ENCODE results near the gene RNF26. TPM values are rescaled to one million over a fixed set of nuclear protein-coding genes. Genes with fewer than 3 reads are reported as not detected.
A peak's percentile ranks its signal among the peaks of the same experiment; 100 is the strongest.

Gene RNF26
- polyA plus RNA-seq, 6 donors from 2014 or later: 48.8 to 98.6 (median 58.0) TPM

DNA sequence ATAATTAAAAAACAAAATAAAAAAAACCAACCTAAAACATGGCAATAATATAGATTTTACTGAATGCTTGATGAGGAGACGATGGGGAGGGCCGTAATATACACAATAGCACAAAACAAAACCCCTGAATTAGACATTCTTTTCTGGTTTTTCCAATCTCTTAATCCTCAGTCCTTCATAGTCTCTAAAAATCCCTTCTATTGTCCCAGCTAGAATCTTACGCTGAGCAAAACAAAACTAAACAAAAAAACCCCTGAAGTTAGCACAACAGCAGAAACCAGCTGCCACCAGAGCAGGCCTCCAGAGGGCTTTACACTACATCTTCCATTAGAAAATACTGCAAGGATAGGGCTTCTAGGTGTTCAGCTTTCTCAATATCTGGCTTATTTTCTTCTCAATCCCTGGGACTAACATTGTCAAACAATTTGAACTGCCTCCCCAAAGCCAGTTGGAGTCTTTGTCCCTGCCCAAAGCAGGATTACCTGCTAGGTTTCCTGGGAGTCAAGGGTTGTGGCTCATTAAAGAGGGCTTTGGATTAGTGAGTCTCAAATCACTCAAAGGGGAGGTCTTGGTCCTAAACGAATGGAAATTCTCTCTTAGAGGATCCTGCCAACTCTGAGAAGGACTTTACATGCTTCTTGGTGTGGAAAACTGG, 2.1 kb upstream of the RNF26 start:
- DNase-seq (no peak), ATAC-seq (ENCODE audit: low read depth in 2 of 2) (no peak)
- H3K4me3 Mint-ChIP-seq: peak overlapping the region in 6 of 8 donors; percentile 37 to 99 (median 94)
- peaks cover 0 to 8% (median 5%) of the 10 kb centered on the region in 3 donors for H3K27me3 Mint-ChIP-seq
- H3K27ac Mint-ChIP-seq: peak overlapping the region in 2 of 6 donors; percentile 15 to 45
- H3K4me1 Mint-ChIP-seq: peaks cover 23 to 41% (median 40%) of the 10 kb centered on the region in 3 donors
- H3K9me3 Mint-ChIP-seq: no peaks in the 10 kb centered on the region
- peaks cover 0 to 5% of the 10 kb centered on the region in 2 donors for H3K36me3 Mint-ChIP-seq

DNA sequence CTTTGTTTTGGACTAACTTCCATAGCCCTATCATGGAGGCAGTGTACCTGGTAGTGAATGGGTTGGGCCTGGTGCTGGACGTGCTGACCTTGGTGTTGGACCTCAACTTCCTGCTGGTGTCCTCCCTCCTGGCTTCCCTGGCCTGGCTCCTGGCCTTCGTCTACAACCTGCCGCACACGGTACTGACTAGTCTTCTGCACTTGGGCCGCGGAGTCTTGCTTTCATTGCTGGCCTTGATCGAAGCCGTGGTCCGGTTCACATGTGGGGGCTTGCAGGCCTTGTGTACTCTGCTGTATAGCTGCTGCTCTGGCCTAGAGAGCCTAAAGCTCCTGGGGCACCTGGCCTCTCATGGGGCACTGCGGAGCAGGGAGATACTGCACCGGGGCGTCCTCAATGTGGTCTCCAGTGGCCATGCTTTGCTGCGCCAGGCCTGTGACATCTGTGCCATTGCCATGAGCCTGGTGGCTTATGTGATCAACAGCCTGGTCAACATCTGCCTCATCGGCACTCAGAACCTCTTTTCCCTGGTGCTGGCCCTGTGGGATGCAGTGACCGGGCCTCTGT, 846 bp downstream of the RNF26 start:
- peaks cover 0 to 16% of the 10 kb centered on the region in 2 donors for H3K36me3 Mint-ChIP-seq

DNA sequence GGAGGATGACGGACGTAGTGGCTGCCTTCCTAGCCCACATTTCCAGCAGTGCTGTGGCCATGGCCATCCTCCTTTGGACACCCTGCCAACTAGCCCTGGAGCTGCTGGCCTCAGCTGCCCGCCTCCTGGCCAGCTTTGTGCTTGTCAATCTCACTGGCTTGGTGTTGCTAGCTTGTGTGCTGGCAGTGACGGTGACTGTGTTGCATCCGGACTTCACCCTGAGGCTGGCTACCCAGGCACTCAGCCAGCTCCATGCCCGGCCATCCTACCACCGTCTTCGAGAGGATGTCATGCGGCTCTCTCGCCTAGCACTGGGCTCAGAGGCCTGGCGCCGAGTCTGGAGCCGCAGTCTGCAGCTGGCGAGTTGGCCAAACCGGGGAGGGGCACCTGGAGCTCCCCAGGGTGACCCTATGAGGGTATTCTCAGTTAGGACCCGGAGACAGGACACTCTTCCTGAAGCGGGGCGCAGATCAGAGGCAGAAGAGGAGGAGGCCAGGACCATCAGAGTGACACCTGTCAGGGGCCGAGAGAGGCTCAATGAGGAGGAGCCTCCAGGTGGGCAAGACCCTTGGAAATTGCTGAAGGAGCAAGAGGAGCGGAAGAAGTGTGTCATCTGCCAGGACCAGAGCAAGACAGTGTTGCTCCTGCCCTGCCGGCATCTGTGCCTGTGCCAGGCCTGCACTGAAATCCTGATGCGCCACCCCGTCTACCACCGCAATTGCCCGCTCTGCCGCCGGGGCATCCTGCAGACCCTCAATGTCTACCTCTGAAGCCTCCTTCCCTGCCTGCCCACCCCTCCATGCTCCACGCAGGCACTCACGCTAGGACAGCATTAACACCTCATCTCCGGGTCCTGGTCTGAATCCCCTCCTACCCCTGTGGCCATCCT, 1.6 kb downstream of the RNF26 start:
- peak overlapping the region; percentile 93 to 100 (median 97) for H3K4me3 Mint-ChIP-seq
- no peak for DNase-seq
- no peak for ATAC-seq (ENCODE audit: low read depth in 2 of 2)
- H3K36me3 Mint-ChIP-seq: peaks cover 0 to 16% of the 10 kb centered on the region in 2 donors
- peaks cover 12 to 17% (median 13%) of the 10 kb centered on the region in 3 donors for H3K27me3 Mint-ChIP-seq
- peak overlapping the region in 3 of 6 donors; percentile 14 to 98 (median 69) for H3K27ac Mint-ChIP-seq
- no peaks in the 10 kb centered on the region for H3K9me3 Mint-ChIP-seq
- H3K4me1 Mint-ChIP-seq: peaks cover 29 to 66% (median 60%) of the 10 kb centered on the region in 3 donors

More for the DNA sequence above, 846 bp downstream of the RNF26 start:
- H3K27me3 Mint-ChIP-seq: peaks cover 10 to 17% (median 11%) of the 10 kb centered on the region in 3 donors
- H3K9me3 Mint-ChIP-seq: no peaks in the 10 kb centered on the region
- H3K4me3 Mint-ChIP-seq: peak overlapping the region; percentile 93 to 100 (median 97)
- peaks cover 27 to 62% (median 56%) of the 10 kb centered on the region in 3 donors for H3K4me1 Mint-ChIP-seq
- ATAC-seq (ENCODE audit: low read depth in 2 of 2) (no peak), DNase-seq (no peak)
- peak overlapping the region in 4 of 6 donors; percentile 96 to 99 (median 98) for H3K27ac Mint-ChIP-seq

DNA sequence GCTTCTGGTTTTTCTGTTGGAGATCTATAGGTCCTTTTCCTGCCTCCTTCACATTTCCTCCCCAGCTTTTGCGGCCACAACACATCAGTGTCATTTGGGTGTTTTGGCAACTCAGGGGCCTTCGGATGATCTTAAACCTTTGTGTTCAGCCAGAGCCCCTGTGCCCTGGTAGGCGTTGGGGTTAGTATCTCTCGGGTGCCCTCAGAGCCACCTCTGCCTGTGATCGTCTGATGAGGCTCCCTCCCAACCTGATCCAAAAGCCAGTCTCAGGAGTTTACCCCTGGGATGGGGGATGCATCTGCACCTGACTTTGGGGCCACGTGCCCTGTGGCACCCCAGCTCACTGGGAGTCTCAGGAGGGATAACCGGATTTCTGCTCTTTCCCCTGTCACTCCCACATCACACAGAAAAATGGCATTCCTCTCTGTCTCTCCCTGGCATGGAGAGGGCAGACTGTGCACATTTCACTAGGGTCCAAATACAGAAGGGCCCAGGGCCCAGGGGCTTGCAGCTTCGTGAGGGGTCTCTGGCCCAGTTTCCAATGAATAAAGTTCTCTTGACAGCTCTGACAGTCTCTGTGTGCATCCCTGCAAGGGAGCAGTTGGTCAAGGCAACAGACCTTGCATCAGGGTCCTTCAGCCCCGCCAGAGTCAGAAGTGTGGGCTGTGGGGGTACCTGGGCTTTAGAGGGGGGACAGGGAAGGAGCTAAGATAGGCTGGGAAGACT, 2.6 kb downstream of the RNF26 start:
- H3K4me1 Mint-ChIP-seq: peaks cover 35 to 76% (median 69%) of the 10 kb centered on the region in 3 donors
- ATAC-seq (ENCODE audit: low read depth in 2 of 2) (no peak), DNase-seq (no peak)
- peak overlapping the region; percentile 39 to 98 (median 82) for H3K4me3 Mint-ChIP-seq
- H3K27ac Mint-ChIP-seq: peak overlapping the region in 1 of 6 donors; percentile 69
- peaks cover 0 to 16% of the 10 kb centered on the region in 2 donors for H3K36me3 Mint-ChIP-seq
- H3K9me3 Mint-ChIP-seq: no peaks in the 10 kb centered on the region
- peaks cover 19 to 25% (median 23%) of the 10 kb centered on the region in 3 donors for H3K27me3 Mint-ChIP-seq

DNA sequence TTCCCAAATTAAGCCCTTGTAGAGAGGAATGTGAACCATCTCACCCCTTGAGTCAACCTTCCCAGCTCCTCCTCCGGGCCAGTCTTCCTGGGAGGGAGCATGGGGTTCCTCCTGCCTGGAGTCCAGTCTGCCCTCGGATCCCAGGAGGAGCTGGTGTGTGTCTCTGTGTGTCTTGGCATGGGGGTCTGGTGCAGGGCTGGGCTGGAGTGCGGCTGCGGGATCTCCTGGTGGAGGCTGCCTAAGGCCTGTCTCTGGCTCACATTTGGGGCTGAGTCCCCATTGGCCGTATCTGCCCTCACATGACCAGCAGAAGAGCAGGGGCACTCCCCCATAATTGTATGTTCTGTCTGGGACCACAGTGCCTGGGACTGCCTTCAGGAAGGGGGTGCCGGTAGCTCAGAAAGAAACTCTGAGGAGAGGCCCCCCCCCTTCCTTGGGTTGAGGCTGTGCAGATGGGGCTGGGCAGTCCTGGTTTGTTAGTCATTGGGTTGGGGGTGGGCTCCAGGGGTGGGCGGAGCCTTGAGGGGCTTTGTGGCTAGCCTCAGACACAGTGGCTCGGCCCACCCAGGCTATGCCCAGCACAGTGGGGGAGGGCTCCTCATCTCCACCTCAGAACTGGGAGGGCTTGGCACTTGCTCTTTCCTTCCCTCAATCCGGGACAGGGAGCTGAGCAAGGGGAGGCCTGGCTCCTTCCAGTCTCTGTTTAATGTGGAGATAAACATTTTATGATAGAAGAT, 3.4 kb downstream of the RNF26 start:
- peak overlapping the region in 2 of 6 donors; percentile 72 to 83 for H3K27ac Mint-ChIP-seq
- peaks cover 0 to 16% of the 10 kb centered on the region in 2 donors for H3K36me3 Mint-ChIP-seq
- peak overlapping the region in 5 of 8 donors; percentile 47 to 95 (median 59) for H3K4me3 Mint-ChIP-seq
- H3K27me3 Mint-ChIP-seq: peaks cover 21 to 34% (median 28%) of the 10 kb centered on the region in 3 donors
- no peaks in the 10 kb centered on the region for H3K9me3 Mint-ChIP-seq
- DNase-seq (no peak), ATAC-seq (ENCODE audit: low read depth in 2 of 2) (no peak)
- peaks cover 33 to 74% (median 72%) of the 10 kb centered on the region in 3 donors for H3K4me1 Mint-ChIP-seq

DNA sequence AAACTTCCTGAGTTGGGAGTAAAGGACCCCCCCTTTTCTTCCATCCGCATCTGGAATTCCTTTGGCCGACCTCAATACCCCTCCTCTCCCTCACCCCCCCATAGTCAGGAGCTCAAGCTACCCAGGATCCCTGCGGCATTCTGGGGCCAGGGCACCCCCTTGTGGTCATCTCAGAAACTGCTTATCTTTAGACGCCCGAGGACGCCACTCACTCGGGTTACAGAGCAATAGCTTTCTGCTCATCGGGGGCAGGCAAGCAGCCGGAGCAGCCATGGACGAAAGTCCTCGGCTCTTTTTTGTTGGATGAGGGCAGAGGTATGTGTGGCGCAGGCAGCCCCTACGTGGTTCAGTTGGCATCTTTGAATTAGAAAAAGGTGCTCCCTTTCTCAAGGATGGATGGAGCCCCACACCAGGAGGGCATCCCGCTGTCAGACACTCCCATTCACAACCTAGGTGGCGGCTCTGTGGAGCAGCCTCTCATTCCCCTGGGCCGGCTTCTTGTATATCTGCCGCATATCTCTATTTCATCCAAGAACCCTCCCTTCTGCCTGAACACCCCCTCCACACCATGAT, 4.1 kb downstream of the RNF26 start:
- DNase-seq (peak; percentile 54), ATAC-seq (ENCODE audit: low read depth in 2 of 2) (peak; percentile 18 to 23)
- Mint-ChIP-seq H3K27me3 (peaks cover 21 to 40% (median 34%) of the 10 kb centered on the region in 3 donors), H3K27ac (peak overlapping the region in 1 of 6 donors; percentile 20), H3K4me3 (peak overlapping the region in 7 of 8 donors; percentile 46 to 95 (median 65)), H3K36me3 (peaks cover 0 to 16% of the 10 kb centered on the region in 2 donors), H3K9me3 (no peaks in the 10 kb centered on the region), H3K4me1 (peaks cover 27 to 72% (median 66%) of the 10 kb centered on the region in 3 donors)

DNA sequence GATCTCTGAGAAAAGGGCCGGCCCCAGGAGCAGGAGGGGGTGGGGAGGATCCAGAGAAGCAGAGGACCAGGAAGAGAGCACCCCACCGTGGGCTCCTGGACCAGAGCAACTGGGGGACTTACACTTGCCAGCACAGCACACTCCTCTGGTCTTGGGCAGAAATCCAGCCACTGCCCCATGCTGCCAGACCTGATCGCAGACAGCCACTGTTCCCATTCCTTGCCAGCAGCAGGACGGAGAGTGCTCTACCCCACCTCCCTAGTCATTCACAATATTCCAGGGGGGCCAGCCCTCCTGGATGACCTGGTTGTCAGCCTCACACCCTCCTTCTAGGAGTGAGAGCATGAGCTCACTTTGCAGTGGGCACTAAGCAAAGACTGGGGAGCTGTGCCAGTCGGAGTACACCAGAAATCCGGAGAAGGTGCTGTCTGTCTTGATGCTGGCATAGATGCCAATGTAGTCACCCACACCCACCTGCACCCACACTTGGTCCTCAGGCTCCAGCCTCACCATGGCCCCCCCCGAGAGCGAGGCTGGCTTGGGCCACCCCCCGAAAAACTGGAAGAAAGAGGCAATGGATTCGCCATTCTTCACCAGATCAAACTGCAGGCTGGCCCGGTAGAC, 4.8 kb downstream of the RNF26 start:
- H3K4me1 Mint-ChIP-seq: peaks cover 27 to 66% (median 60%) of the 10 kb centered on the region in 3 donors
- H3K4me3 Mint-ChIP-seq: peak overlapping the region in 7 of 8 donors; percentile 57 to 84 (median 72)
- ATAC-seq (ENCODE audit: low read depth in 2 of 2) (no peak), DNase-seq (no peak)
- H3K27ac Mint-ChIP-seq: peak overlapping the region in 2 of 6 donors; percentile 33 to 49
- peaks cover 0 to 16% of the 10 kb centered on the region in 2 donors for H3K36me3 Mint-ChIP-seq
- no peaks in the 10 kb centered on the region for H3K9me3 Mint-ChIP-seq
- H3K27me3 Mint-ChIP-seq: peaks cover 21 to 44% (median 41%) of the 10 kb centered on the region in 3 donors

DNA sequence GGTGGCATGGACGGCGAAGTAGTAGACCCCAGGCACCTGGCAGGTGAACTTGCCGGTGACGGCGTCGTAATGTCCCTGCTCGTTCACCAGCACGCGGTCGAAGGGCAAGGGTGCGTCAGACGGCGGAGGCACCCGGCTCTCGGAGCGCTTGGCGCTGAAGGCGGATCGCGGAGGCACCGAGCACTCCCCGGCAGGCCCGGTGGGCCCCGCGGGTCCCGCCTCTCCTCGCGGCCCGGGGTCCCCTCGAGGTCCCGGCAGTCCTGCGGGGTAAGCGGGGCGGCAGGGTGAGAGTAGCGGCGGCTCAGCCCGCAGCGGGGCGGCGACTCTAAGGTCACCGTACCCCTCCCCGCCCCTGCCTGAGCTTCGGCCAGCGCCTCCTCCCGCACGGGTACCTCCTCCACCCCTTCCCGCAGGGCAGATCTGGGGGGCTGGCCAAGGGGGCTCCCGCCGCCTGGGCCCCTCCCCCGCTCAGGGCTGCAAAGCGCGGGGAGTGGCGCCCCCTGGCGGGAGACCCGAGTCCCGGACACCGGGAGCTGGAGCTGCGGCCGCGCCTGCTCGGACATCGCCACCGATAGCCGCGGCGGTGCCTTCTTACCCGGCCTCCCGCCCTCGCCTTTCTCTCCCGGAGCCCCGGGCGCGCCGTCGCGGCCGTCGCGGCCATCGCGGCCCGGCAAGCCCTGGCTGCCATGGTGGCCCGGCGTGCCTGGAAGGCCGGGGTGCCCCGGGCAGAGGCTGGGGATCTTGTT, 5.4 kb downstream of the RNF26 start:
- Mint-ChIP-seq H3K36me3 (peaks cover 0 to 13% of the 10 kb centered on the region in 2 donors), H3K4me3 (peak overlapping the region in 7 of 8 donors; percentile 57 to 84 (median 72)), H3K4me1 (peaks cover 22 to 61% (median 54%) of the 10 kb centered on the region in 3 donors), H3K27ac (peak overlapping the region in 1 of 6 donors; percentile 49), H3K9me3 (no peaks in the 10 kb centered on the region), H3K27me3 (peaks cover 21 to 49% (median 48%) of the 10 kb centered on the region in 3 donors)
- DNase-seq: no peak
- ATAC-seq (ENCODE audit: low read depth in 2 of 2): peak; percentile 10 to 25

DNA sequence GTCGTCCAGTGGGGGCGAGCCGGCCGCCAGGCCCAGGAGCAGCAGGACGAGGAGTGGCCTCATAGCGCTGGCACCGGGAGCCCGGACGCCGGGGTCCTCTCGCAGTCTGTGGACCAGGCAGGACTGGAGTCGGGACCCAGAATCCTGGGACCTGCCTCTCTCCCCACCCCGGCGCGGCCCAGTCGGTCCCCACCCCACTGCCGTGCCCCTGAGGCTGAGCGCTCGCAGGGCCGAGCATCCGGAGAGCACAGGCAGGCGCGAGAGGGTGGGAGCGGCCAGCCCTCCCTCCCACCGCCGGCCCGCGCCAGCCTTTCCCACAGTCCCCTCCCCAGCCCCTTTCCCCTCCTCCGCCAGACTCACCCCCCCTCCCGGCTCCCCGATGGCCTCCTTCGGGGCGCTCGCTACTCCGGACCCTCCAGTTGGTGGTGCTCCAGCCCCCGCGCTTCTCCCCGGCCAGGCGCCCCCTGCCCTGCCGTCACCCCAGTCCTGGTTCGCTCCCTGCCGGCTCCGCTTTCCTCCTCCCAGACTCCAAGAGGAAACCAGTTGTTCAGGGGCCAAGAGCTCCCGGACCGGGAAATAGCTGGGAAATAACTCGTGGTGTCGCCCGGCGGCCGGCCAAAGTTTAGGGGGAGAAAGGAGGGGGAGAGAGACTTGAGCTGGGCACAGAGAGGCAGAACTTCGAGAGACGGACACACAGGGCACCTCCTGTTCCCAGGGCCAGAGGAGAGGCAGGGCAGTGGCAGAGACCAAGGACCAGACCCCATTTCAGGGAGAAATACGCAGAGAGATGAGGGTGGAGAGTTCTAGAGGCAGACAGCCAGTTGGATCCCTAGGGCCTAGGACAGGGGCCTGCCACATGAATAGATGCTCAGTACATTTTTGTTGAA, 6.3 kb downstream of the RNF26 start, which contains the start of gene C1QTNF5:
TSS of gene C1QTNF5 (minus strand) at position 549 of the 887 bp plus-strand sequence. CDS start at position 63, 486 bp downstream.
- Mint-ChIP-seq H3K9me3 (no peaks in the 10 kb centered on the region), H3K4me3 (peak within 1 kb of the TSS in 7 of 8 donors; percentile 0 to 87 (median 48)), H3K36me3 (peaks cover 0 to 11% of the 10 kb centered on the region in 2 donors), H3K4me1 (peaks cover 19 to 53% (median 46%) of the 10 kb centered on the region in 3 donors), H3K27me3 (peaks cover 26 to 56% (median 56%) of the 10 kb centered on the region in 3 donors), H3K27ac (peak within 1 kb of the TSS in 1 of 6 donors; percentile 2)
- no peak for ATAC-seq (ENCODE audit: low read depth in 2 of 2)
- no peak for DNase-seq

All from naive B cell (primary cell).